AG09309 (cell line): ENCODE measurements around the gene SLC36A4.

ENCODE experiments used
- DNase-seq: peaks from one replicate; pipeline ENCODE4 v3.0.0-alpha.2; 2010; ENCODE audit warnings: low read depth
- H3K4me3 ChIP-seq: 2 replicates; pipeline ENCODE4 v1.5.1; 2011; ENCODE audit warnings: mild to moderate bottlenecking, low read depth, low read length, moderate library complexity; ENCODE audit not compliant: control insufficient read depth
- TF ChIP-seq, protein P1 (sequence below): IDR thresholded peaks from 2 replicates; pipeline ENCODE4 v1.5.1; 2011; ENCODE audit warnings: mild to moderate bottlenecking, low read depth, low read length, inconsistent platforms; ENCODE audit not compliant: insufficient read depth, control insufficient read depth; ENCODE audit errors: missing control alignments

The SLC36A4 gene

DNA sequence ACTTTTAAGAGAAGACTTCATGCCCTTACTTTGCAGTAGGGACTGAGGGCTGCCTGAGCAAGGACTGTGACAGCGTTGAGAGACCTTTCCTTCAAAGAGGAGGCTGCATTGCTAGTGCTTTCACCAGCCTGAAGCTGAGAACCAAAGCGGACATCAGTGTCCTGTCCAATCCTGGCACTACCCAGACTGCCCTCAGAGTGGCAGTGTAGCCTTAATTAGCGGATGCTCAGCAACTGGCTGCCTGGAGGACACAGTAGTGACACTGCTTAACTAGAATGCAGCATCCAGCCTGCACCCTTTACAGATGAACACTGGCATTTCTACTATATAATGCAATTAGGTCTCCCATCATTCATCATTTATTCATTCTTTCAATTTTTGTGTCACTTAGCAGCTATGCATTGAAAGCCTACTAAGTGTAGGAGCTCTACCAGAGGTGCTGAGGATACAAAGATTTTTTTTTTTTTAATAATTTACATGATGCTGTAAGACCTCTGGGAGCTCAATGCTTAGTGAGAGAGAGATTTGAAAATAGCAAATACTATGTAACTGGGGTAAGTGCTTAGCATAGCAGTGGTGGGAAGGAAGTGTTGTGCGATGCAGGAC is 36.9 kb upstream of the SLC36A4 start:
- TF ChIP-seq, protein P1, sequence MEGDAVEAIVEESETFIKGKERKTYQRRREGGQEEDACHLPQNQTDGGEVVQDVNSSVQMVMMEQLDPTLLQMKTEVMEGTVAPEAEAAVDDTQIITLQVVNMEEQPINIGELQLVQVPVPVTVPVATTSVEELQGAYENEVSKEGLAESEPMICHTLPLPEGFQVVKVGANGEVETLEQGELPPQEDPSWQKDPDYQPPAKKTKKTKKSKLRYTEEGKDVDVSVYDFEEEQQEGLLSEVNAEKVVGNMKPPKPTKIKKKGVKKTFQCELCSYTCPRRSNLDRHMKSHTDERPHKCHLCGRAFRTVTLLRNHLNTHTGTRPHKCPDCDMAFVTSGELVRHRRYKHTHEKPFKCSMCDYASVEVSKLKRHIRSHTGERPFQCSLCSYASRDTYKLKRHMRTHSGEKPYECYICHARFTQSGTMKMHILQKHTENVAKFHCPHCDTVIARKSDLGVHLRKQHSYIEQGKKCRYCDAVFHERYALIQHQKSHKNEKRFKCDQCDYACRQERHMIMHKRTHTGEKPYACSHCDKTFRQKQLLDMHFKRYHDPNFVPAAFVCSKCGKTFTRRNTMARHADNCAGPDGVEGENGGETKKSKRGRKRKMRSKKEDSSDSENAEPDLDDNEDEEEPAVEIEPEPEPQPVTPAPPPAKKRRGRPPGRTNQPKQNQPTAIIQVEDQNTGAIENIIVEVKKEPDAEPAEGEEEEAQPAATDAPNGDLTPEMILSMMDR, result peak; percentile 98
- peak; percentile 52 for DNase-seq
- no peak overlapping the region for H3K4me3 ChIP-seq

GRCh38 chr11:93229876-93230275 is 32.1 kb upstream of the SLC36A4 start:
- no peak overlapping the region for H3K4me3 ChIP-seq
- TF ChIP-seq, protein P1, result no peak
- no peak for DNase-seq

GRCh38 chr11:93225662-93226061 is 27.9 kb upstream of the SLC36A4 start:
- TF ChIP-seq, protein P1, result no peak
- DNase-seq, result no peak
- H3K4me3 ChIP-seq, result no peak overlapping the region

- H3K4me3 ChIP-seq, result no peak overlapping the region
- TF ChIP-seq, protein P1, result no peak
- DNase-seq, result no peak
Observed at GRCh38 chr11:93221539-93221938, 23.7 kb upstream of the SLC36A4 start.

- TF ChIP-seq, protein P1, result no peak
Observed at GRCh38 chr11:93220078-93220477, 22.3 kb upstream of the SLC36A4 start.

GRCh38 chr11:93219440-93219839 is 21.6 kb upstream of the SLC36A4 start:
- no peak overlapping the region for H3K4me3 ChIP-seq
- DNase-seq, result no peak
- TF ChIP-seq, protein P1, result no peak

More at GRCh38 chr11:93220078-93220477, 22.3 kb upstream of the SLC36A4 start:
- no peak overlapping the region for H3K4me3 ChIP-seq
- no peak for DNase-seq
